OCI-LY3 (cell line): Measurements from ENCODE around the gene LZTS2.
"Not testable (repeated sequence)": the region's sequence is repeated elsewhere in the genome, so short reads cannot be mapped to it uniquely, and the experiment has no call there.

Experiments used
- H2AFZ ChIP-seq: fragments of 200-600, 300-600 bp; shearing (Covaris generic); 2 replicates; pipeline ENCODE4 v1.6.0; 2014; ENCODE audit warnings: antibody characterized with exemption, low read depth, low read length
- H3K27ac ChIP-seq: fragments of 200-600, 300-600 bp; sonication (generic); 2 replicates; pipeline ENCODE4 v1.5.1; 2014; ENCODE audit warnings: mild to moderate bottlenecking, low read length, moderate library complexity, mixed read lengths
- H3K27me3 ChIP-seq: fragments of 200-600, 300-600 bp; sonication (generic); 2 replicates; pipeline ENCODE4 v1.6.1; 2014; ENCODE audit warnings: low read depth, low read length, mixed read lengths
- H3K36me3 ChIP-seq: fragments of 200-600, 300-600 bp; sonication (generic); replicated peaks from 2 replicates; pipeline ENCODE3; 2014; ENCODE audit warnings: low read depth, low read length, mixed read lengths
- H3K4me1 ChIP-seq: fragments of 300-600, 200-600 bp; sonication (generic); 2 replicates; pipeline ENCODE4 v1.6.1; 2014; ENCODE audit warnings: low read length, mixed read lengths
- H3K4me2 ChIP-seq: fragments of 200-600, 300-600 bp; sonication (generic); 2 replicates; pipeline ENCODE4 v1.6.1; 2014; ENCODE audit warnings: low read length, mixed read lengths
- H3K4me3 ChIP-seq: fragments of 300-600, 200-600 bp; sonication (generic); 2 replicates; pipeline ENCODE4 v1.5.1; 2014; ENCODE audit warnings: antibody characterized with exemption, mild to moderate bottlenecking, low read length, moderate library complexity
- H3K79me2 ChIP-seq: fragments of 300-600, 200-600 bp; shearing (Covaris generic); 2 replicates; pipeline ENCODE4 v1.6.1; 2014; ENCODE audit warnings: mild to moderate bottlenecking, low read length, mixed read lengths
- H3K9ac ChIP-seq: fragments of 300-600, 200-600 bp; shearing (Covaris generic); 2 replicates; pipeline ENCODE4 v1.6.0; 2014; ENCODE audit warnings: mild to moderate bottlenecking, low read length, moderate library complexity
- H3K9me3 ChIP-seq: fragments of 200-600, 300-600 bp; shearing (Covaris generic); 2 replicates; pipeline ENCODE4 v1.6.1; 2014; ENCODE audit warnings: low read length, mixed read lengths; ENCODE audit not compliant: insufficient read depth
- H4K20me1 ChIP-seq: fragments of 200-600, 300-600 bp; sonication (generic); 2 replicates; pipeline ENCODE4 v1.6.1; 2016; ENCODE audit warnings: low read length, mixed read lengths; ENCODE audit not compliant: insufficient read depth
- CTCF ChIP-seq: fragments of 200-600, 300-600 bp; sonication (generic); IDR thresholded peaks from 2 replicates; pipeline ENCODE4 v1.5.1; 2014; ENCODE audit warnings: antibody characterized with exemption, low read length, low read depth
- EZH2phosphoT487 ChIP-seq: fragments of 200-600 bp; shearing (Covaris generic); IDR thresholded peaks from 2 replicates; pipeline ENCODE4 v1.6.1; 2018; ENCODE audit warnings: antibody characterized with exemption, mixed run types, low read depth

Gene LZTS2

GRCh38 chr10:100970914-100971811 is 28.4 kb upstream of the LZTS2 start:
- no peak overlapping the region for H3K9ac ChIP-seq
- H3K27ac ChIP-seq = no peak overlapping the region
- no peaks in the 10 kb centered on the region for H3K27me3 ChIP-seq
- peaks cover 7% of the 10 kb centered on the region; the same call in 1 of the 2 replicates for H3K4me1 ChIP-seq
- no peak overlapping the region for H3K4me2 ChIP-seq
- H3K4me3 ChIP-seq = no peak overlapping the region
- H3K36me3 ChIP-seq = no peaks in the 10 kb centered on the region
- no peaks in the 10 kb centered on the region for H4K20me1 ChIP-seq
- H3K9me3 ChIP-seq = no peaks in the 10 kb centered on the region
- no peaks in the 10 kb centered on the region for H3K79me2 ChIP-seq
- H2AFZ ChIP-seq = no peak overlapping the region
- no peak for TF ChIP-seq CTCF
- no peak for TF ChIP-seq EZH2phosphoT487

- no peak overlapping the region for H3K9ac ChIP-seq
- H4K20me1 ChIP-seq = no peaks in the 10 kb centered on the region
- TF ChIP-seq CTCF (no peak), EZH2phosphoT487 (no peak)
- no peaks in the 10 kb centered on the region for H3K27me3 ChIP-seq
- no peaks in the 10 kb centered on the region for H3K36me3 ChIP-seq
- H3K9me3 ChIP-seq = no peaks in the 10 kb centered on the region
- no peak overlapping the region for H3K27ac ChIP-seq
- H3K4me2 ChIP-seq = no peak overlapping the region
- H2AFZ ChIP-seq = no peak overlapping the region
- H3K79me2 ChIP-seq = no peaks in the 10 kb centered on the region
- no peak overlapping the region for H3K4me3 ChIP-seq
- peaks cover 7% of the 10 kb centered on the region; the same call in 1 of the 2 replicates for H3K4me1 ChIP-seq
These were observed 27.3 kb upstream of the LZTS2 start for GRCh38 chr10:100972115-100972903.

GRCh38 chr10:100972904-100973535 is 26.6 kb upstream of the LZTS2 start:
- no peaks in the 10 kb centered on the region for H3K79me2 ChIP-seq
- no peak overlapping the region for H2AFZ ChIP-seq
- H4K20me1 ChIP-seq = no peaks in the 10 kb centered on the region
- H3K27ac ChIP-seq = no peak overlapping the region
- no peaks in the 10 kb centered on the region for H3K36me3 ChIP-seq
- H3K27me3 ChIP-seq = no peaks in the 10 kb centered on the region
- H3K4me1 ChIP-seq = peaks cover 7% of the 10 kb centered on the region; the same call in 1 of the 2 replicates
- H3K4me2 ChIP-seq = no peak overlapping the region
- no peaks in the 10 kb centered on the region for H3K9me3 ChIP-seq
- no peak overlapping the region for H3K4me3 ChIP-seq
- H3K9ac ChIP-seq = no peak overlapping the region
- no peak for TF ChIP-seq CTCF
- no peak for TF ChIP-seq EZH2phosphoT487

GRCh38 chr10:100975397-100975796 is 24.2 kb upstream of the LZTS2 start:
- not testable (repeated sequence) for H3K36me3 ChIP-seq, H4K20me1 ChIP-seq, H3K4me2 ChIP-seq, H3K4me3 ChIP-seq, H3K9ac ChIP-seq, H2AFZ ChIP-seq, H3K27ac ChIP-seq, H3K4me1 ChIP-seq, H3K27me3 ChIP-seq, H3K9me3 ChIP-seq, H3K79me2 ChIP-seq
